ENCODE results near the gene FGFR2.

DNA sequence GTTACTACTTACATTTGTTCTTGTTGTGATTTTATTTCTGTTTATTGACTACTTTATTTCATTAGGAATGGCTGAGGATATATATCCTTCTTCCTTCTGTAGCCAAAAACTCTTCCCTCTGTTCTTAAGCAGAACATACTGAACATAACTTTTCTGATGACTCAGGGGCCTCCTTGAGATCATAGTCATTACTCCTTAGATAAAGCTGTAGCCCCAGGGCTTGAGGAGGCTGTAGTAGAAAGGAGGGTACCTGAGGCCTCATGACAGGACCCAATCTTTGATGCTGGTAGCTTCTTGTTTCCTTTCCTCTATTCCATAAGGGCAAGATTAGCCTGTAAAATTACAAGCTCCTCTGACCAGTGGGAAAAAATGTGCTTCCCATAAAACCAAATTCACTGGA, 41.2 kb upstream of the FGFR2 start:
- no peak for TF ChIP-seq CTCF (IDR thresholded peaks at IDR 0.05)
- no peak for TF ChIP-seq POLR2A (IDR thresholded peaks at IDR 0.05)

Measured in tibial nerve (tissue), 3 donors.